Measurements from ENCODE around the gene BHMT. TPM values are rescaled to one million over a fixed set of nuclear protein-coding genes. Genes with fewer than 3 reads are reported as not detected.

Gene BHMT
- total and polyA plus RNA-seq, 9 of the 15 experiments (the other 6 are each of a cell fraction or from before 2014, with no cell fraction given), result not detected

GRCh38 chr5:79069488-79070349 is 41.9 kb upstream of the BHMT start, which contains the start of the genes BHMT2 and DMGDH:
TSS of gene BHMT2 (plus strand) at chr5:79069767. CDS start at chr5:79069783, 16 bp downstream.
TSS of gene DMGDH (minus strand) at chr5:79069674. CDS start at chr5:79069620, 54 bp downstream.
- H3K9me1 ChIP-seq (ENCODE audit: control insufficient read depth, insufficient read depth, low read length), result no peaks in the 10 kb centered on the region
- no peaks in the 10 kb centered on the region for H4K20me1 ChIP-seq (replicated peaks; ENCODE audit: control insufficient read depth, insufficient read depth, low read length)
- BruUV-seq (replicated peaks), result no TSS peak
- ChIA-PET POLR2A (no interaction called here), CTCF (ENCODE audit: low intra/inter-chr PET ratio) (no interaction called here)
- H3K9me3 ChIP-seq (replicated peaks; ENCODE audit: control insufficient read depth, insufficient read depth, low read depth, low read length), result no peaks in the 10 kb centered on the region
- ATAC-seq (peak; percentile 53), FAIRE-seq (no peak), DNase-seq (ENCODE audit: extremely low read depth in 1 of 4, low spot score in 3 of 4) (peak in 1 of 4 experiments; percentile 11)
- H3K9ac ChIP-seq (ENCODE audit: insufficient read depth in 1 of 2, low read depth in 2 of 2, low read length in 2 of 2), result no peak within 1 kb of the TSS
- no peaks in the 10 kb centered on the region for H3K79me2 ChIP-seq (ENCODE audit: control insufficient read depth, insufficient read depth, low read length)
- peaks cover 0 to 12% of the 10 kb centered on the region in 2 experiments; a peak in 2 of 5 replicates for H3K4me1 ChIP-seq (replicated peaks in 1 of 2; ENCODE audit: control insufficient read depth in 2 of 2, insufficient read depth in 2 of 2, low read length in 2 of 2)
- in situ Hi-C loops (cut with MboI) (no loop called here), intact Hi-C loops (cut with micrococcal nuclease) (no loop called here)
- peaks cover 2 to 17% of the 10 kb centered on the region in 2 experiments; a peak in 2 of 5 replicates for H3K27me3 ChIP-seq (ENCODE audit: control insufficient read depth in 2 of 2, insufficient read depth in 2 of 2, low read length in 2 of 2)
- no peak within 1 kb of the TSS for H3K27ac ChIP-seq (ENCODE audit: extremely low read depth, low read depth, low read length)
- H3K4me3 ChIP-seq, result no peak within 1 kb of the TSS
- no peaks in the 10 kb centered on the region for H3K36me3 ChIP-seq (ENCODE audit: control insufficient read depth, insufficient read depth, low read length)
- H2AFZ ChIP-seq (ENCODE audit: low read depth, low read length), result no peak within 1 kb of the TSS
- H3K4me2 ChIP-seq (ENCODE audit: insufficient read depth, low read length), result no peak within 1 kb of the TSS
- 44% methylated on average over 44 of the region's 79 CpGs for WGBS (ENCODE audit: insufficient coverage, low coverage, missing lambda C conversion rate)
- TF ChIP-seq MAZ (CRISPR knock-in tag; conservative IDR thresholded peaks at IDR 0.05 in 1 of 2, IDR thresholded peaks at IDR 0.05 in 1 of 2) (no peak), SP1 (CRISPR knock-in tag; IDR thresholded peaks at IDR 0.05) (no peak), ZNF592 (IDR thresholded peaks at IDR 0.05) (no peak), ZC3H11A (IDR thresholded peaks at IDR 0.05; ENCODE audit: low read depth, low read length) (no peak), RBM25 (IDR thresholded peaks at IDR 0.05; ENCODE audit: low read depth, low read length, severe bottlenecking) (peak; percentile 39), KDM5B (IDR thresholded peaks at IDR 0.05; ENCODE audit: insufficient replicate concordance, low read depth, low read length) (no peak)
